Prostate gland (tissue), 2 donors: ENCODE data around the gene CHRNB4.

Experiments used
- CTCF ChIP-seq, 4 experiments: fragments of 200-600 bp in 2 of 4; fragments of 450-650 bp in 2 of 4; sonication (generic) in 2 of 4; IDR thresholded peaks; 1 replicate in 3 of 4; 2 replicates in 1 of 4; pipeline ENCODE4 v1.5.1; 2016 to 2019; ENCODE audit warnings: antibody characterized with exemption in 4 of 4, mild to moderate bottlenecking in 2 of 4, moderate library complexity in 2 of 4
- POLR2A ChIP-seq: fragments of 450-650 bp; IDR thresholded peaks from one replicate; pipeline ENCODE4 v1.6.1; 2016; ENCODE audit warnings: antibody characterized with exemption, mild to moderate bottlenecking

GRCh38 chr15:78676424-78677110, 35.6 kb upstream of the CHRNB4 start:
- TF ChIP-seq POLR2A (no peak), CTCF (IDR thresholded peaks at IDR 0.05) (no peak)
